GM21381 (cell line): ENCODE data around the gene OBSCN.
"Not testable (repeated sequence)": the region's sequence is repeated elsewhere in the genome, so short reads cannot be mapped to it uniquely, and the experiment has no call there.

Experiments used
- ATAC-seq: cut with Tn5 transposase; IDR thresholded peaks from one replicate; pipeline ENCODE4 v1.9.1; 2021; ENCODE audit warnings: mild to moderate bottlenecking, moderate library complexity; ENCODE audit not compliant: unreplicated experiment

The OBSCN gene

GRCh38 chr1:228171221-228171891 is 36.5 kb upstream of the OBSCN start:
- no peak for ATAC-seq

GRCh38 chr1:228172591-228173527 is 35.0 kb upstream of the OBSCN start:
- ATAC-seq: no peak

GRCh38 chr1:228173528-228174481 is 34.0 kb upstream of the OBSCN start:
- not testable (repeated sequence) for ATAC-seq

GRCh38 chr1:228174482-228175315 is 33.1 kb upstream of the OBSCN start:
- no peak for ATAC-seq

GRCh38 chr1:228175316-228176023 is 32.4 kb upstream of the OBSCN start:
- no peak for ATAC-seq

GRCh38 chr1:228176024-228176395 is 31.8 kb upstream of the OBSCN start:
- ATAC-seq: no peak

- ATAC-seq: no peak
Observed at GRCh38 chr1:228176461-228177182, 31.2 kb upstream of the OBSCN start.

- ATAC-seq: no peak
Observed at GRCh38 chr1:228177183-228177475, 30.7 kb upstream of the OBSCN start.

GRCh38 chr1:228177721-228178710 is 29.8 kb upstream of the OBSCN start:
- ATAC-seq: no peak

GRCh38 chr1:228178737-228179684 is 28.8 kb upstream of the OBSCN start:
- no peak for ATAC-seq

GRCh38 chr1:228180271-228180958 is 27.4 kb upstream of the OBSCN start:
- no peak for ATAC-seq

GRCh38 chr1:228180959-228181644 is 26.7 kb upstream of the OBSCN start:
- ATAC-seq: no peak

GRCh38 chr1:228181645-228182034 is 26.2 kb upstream of the OBSCN start:
- ATAC-seq: no peak

- no peak for ATAC-seq
Observed at GRCh38 chr1:228182296-228183030, 25.4 kb upstream of the OBSCN start.

GRCh38 chr1:228184152-228184551 is 23.7 kb upstream of the OBSCN start:
- ATAC-seq: no peak
